ENCODE data around the gene MS4A5.

Gene MS4A5

GRCh38 chr11:60482361-60482760, 53.0 kb downstream of the MS4A5 start:
- DNase-seq (ENCODE audit: low read depth) = no peak

GRCh38 chr11:60485987-60486386, 56.6 kb downstream of the MS4A5 start:
- DNase-seq (ENCODE audit: low read depth) = no peak

- DNase-seq (ENCODE audit: low read depth) = no peak
Observed at GRCh38 chr11:60492488-60493009, 63.2 kb downstream of the MS4A5 start, which contains the start of gene MS4A12. Gene MS4A12, plus strand, starts transcription at chr11:60492778. Its CDS starts 4,541 bp downstream, at chr11:60497319.

- DNase-seq (ENCODE audit: low read depth) = no peak
Observed at GRCh38 chr11:60493454-60493853, 64.1 kb downstream of the MS4A5 start.
